Astrocyte of the hippocampus (primary cell): ENCODE results near the gene TFAP2E.

ENCODE experiments used
- DNase-seq: peaks from one replicate; pipeline ENCODE4 v3.0.0; 2011; ENCODE audit warnings: low read depth, low spot score

TFAP2E gene

GRCh38 chr1:35595684-35596083 lies 22.6 kb downstream of the TFAP2E start:
- DNase-seq = no peak

- DNase-seq = no peak
Measured at GRCh38 chr1:35597870-35598269, 24.8 kb downstream of the TFAP2E start.

- no peak for DNase-seq
Measured at GRCh38 chr1:35598895-35599294, 25.8 kb downstream of the TFAP2E start.

DNA sequence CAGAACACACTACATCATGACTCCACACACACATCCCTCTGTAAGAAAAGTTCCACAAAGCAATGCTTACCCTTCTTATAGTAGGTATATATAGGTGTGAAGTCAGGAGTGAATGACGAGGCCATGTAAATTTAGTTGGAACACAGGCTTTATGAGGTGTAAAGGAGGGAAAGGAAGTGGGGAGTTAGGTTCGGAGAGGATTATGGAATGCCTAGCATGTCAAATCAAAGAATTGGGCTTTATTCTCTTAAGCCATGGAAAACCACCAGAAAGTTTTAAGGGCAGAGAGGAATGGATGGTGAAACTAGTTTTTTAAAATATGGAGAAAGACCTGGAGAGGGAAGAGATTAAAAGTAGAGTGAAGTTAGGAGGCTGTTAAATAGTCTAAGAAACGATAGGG lies 26.3 kb downstream of the TFAP2E start:
- DNase-seq = no peak

GRCh38 chr1:35600593-35600992 lies 27.5 kb downstream of the TFAP2E start:
- no peak for DNase-seq

DNA sequence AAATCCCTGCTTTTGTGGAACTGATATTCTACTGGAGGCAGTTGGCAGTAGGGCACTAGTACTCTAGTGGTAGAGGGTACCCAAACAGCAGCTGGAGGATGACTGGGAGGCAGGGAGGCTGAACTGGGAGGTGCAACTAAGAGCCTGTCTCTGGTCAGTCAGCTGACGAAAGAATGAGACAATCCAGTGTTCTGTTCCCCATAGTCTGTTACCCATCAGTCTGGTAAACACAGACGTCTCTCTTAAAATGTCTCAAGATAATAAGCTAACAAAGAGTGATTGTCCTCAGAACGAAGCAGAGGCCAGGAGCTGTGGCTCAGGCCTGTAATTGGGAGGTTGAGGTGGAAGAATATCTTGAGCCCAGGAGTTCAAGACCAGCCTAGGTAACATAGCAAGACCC lies 30.4 kb downstream of the TFAP2E start:
- DNase-seq = no peak

- DNase-seq = no peak
Measured at GRCh38 chr1:35603941-35604340, 30.8 kb downstream of the TFAP2E start.

DNA sequence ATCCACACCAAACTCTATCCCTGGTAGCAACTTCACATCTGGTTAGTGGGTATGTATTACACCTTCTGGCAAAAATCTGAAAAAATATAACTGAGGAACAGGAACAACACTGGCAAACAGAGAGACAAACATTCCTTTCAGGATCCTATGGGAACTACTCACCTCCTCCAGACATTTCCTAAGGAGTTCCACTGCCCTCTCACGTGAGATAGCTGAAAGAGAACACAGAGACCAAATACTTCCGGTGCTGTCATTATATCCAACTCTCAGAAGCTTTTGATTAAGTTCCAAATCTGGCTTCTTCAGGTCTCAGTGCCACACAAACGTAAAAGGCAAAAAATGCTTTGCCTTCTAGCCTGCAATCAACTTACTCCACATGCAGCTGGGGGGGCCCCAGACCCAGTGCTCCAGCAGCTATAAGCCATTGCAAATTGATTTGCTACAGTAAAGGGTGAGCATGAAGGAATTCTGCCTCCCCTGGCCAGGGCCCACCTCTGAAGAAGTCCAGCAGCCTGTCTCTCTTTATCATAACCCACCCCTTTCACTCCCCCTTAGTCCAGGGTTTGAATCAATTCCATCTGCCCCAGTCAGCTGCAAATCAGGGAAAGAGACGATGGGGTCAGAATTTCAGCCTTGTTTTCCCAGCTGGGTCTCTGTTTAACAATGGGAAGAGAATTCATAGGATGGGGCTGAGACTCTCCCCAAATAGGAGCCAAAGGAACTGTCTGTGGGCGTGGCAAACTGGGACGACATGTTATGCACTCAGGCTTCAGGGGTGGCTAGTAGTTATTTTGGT lies 32.2 kb downstream of the TFAP2E start:
- peak; percentile 33 for DNase-seq

DNA sequence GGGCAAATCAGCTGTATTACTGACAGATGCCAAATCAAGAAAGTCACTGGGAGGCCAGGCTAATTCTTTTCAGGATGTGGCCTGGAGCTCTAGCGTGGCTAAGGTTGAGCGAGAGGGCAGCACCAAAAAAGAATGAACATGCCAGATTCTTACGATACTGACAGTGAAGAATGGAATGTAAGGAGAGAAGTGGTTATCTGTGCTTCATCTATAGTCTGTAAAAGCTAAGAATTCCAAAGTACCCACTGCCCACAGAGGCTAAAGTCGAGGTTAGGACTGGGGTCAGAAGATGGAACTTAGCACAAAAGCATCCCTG lies 32.7 kb downstream of the TFAP2E start:
- DNase-seq = peak; percentile 72

DNA sequence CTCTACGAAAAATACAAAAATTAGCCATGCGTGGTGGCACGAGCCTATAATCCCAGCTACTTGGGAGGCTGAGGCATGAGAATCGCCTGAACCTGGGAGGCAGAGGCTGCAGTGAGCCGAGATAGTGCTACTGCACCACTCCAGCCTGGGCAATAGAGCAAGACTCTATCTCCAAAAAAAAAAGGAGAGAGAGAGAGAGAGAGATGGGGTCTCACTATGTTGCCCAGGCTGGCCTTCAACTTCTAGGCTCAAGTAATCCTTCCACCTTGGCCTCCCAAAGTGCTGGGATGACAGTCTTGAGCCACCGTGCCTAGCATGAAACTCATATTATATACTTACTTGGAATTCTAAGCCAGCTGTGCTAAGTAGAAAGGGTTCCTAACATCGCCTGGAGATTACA lies 38.5 kb downstream of the TFAP2E start:
- no peak for DNase-seq

DNA sequence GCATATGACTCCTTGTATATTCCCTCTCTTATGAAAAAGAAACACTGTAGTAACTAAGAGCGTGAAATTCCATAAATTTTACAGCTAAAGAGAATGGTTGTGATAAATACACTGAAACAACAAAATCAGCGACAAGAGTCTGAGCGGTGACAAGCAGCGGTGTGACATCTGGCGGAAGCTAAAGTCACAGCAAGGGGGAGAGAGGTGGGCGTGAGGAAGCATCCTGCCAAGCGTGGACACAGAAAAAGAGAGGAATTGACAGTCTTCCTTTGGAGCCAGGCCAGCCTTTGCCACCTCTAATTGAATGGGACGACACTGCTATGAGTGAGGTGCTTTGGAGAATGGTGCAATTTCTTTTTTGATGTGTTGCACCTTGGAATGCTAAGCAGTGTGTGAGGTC lies 42.3 kb downstream of the TFAP2E start:
- DNase-seq = no peak

DNA sequence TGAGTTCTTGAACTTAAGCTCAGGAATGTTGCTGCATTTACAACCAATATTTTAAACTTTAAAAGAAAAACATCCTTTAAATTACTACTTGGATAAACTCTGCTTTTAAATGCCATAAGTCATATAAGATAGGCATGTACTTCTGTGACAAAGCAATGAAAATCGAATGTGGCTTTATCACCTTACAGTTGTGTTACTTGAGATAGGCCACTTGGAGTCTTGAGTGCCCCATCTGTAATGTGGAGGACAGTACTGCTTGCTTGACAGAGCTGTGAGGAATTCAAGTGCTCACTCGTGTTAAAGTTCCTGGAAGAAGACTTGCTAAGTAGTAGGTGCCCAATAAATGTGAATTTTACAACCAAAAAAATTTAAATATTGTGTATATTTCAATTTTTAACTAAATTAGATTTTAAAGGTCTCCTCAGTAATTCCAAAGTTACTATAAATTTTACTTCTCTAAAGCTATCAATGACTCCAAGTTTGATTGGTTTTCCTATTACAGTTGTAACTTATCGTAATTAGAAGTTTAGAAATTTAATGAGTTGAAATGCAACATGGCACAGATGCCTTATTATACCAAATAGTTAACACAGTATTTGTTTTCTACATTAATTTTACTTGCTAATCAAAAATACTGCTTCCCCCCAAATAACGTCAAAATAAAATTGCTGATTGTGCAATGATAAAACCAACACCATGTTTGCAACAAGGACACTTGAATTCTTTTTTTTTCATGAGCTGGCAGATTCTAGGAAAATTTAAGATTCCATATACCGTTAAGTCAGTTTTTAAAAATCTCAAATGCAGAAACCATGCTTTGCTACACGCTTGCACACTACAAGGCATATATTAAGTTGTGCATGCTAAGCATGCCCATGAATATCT lies 46.4 kb downstream of the TFAP2E start:
- no peak for DNase-seq

- DNase-seq = no peak
Measured at GRCh38 chr1:35622510-35623178, 49.5 kb downstream of the TFAP2E start.

DNA sequence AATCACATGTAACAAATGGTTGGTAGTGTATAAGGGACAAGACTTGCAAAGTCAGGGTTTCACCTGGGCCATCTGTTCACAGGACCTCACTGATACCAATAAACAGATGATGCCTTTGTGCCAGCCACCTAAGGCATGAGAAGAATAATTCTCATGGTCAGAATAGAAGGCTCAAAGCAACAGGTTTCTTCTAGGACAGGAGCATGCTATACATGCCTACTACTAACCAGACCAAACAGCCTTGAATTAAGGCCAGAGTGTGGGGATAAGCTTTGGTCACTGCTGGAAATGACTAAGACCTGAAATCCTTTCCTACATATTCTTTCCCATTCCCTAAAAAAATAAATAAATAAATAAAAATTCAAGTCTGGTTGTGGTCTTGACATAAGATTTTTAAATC lies 50.7 kb downstream of the TFAP2E start:
- no peak for DNase-seq

DNA sequence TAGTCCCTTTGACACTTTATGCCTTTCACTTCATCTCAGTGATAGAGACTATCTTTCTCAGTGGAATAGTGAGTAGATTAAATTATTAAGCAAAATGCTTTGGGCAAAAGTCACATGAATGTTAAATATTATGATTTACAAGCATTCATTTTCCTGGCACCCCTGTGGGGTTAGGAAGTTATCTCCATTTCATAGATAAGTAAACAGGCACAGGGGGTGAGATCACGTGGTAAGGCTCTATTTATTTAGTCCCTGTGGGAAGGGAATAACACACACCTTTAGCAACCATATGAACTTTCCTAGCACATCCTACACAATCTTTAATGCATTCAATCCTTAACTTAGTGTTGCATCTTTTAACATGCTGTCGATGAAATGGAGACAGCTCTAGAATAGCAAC lies 55.9 kb downstream of the TFAP2E start:
- DNase-seq = no peak

DNA sequence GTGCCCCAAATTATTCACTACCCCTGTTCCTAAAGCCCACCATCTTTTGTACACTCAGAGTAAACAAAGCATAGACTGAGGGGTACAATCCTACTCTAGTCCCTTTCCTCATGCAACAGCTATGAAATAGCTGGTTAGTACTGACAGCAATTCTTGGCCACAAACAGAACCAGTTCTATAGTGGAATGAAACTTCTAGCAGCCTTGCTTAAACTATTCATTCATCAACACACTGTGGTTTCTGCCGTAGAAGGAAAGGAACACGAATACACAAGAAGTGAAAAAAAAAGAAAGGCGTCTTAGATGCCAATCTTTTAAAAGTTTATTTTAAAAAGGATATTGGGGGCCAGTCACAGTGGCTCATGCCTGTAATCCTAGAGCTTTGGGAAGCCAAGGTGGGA lies 58.3 kb downstream of the TFAP2E start:
- peak; percentile 63 for DNase-seq

- peak; percentile 67 for DNase-seq
Measured at GRCh38 chr1:35633547-35633946, 60.4 kb downstream of the TFAP2E start.

DNA sequence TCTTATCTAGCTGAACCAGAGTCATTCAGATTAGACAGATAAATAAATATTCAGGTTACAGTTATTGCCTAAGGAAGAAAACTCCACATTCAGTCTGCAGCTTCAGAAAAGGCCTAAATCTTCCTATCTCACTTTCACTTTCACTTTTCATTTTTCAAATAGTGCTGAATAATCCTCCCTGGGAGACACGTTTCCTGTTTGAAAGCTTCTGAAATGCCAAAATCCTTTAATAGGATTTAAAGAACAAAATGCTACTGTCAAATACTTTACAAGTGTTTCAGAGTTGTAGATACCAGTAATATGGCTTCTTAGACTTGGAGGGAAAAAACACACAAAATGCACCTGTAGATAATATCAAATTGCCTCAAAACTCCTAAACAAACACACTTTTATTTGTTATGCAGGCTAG lies 64.3 kb downstream of the TFAP2E start:
- DNase-seq = peak; percentile 50

DNA sequence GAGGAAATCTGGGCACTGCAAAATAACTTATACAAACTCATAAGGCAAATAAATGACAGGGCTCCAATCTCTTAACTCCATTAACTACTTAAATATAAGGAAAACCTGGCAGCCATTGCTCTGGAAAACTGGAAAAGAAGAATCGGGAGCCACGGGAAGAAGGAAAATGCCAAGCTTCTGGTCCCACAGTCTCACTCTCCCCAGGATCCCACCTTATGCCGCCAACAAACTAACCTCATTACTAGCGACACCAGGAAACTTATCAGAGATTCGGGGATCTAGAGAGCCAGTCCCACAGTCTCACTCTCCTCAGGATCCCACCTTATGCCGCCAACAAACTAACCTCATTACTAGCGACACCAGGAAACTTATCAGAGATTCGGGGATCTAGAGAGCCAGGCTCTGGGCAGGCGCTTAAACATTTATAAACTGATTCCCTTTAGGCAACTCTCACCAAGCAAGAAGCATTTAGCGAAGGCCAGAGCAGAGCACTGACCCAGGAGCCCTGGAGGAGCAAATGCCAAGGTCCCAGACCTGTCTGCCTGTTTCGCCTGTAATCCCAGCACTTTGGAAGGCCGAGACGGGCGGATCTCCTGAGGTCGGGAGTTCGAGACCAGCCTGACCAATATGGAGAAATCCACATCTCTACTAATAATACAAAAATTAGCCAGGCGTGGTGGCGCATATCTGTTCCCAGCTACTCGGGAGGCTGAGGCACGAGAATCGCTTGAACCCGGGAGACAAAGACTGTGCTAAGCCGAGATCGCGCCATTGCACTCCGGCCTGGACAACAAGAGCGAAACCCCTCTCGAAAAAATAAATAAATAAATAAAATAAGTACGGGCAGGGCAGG lies 67.5 kb downstream of the TFAP2E start:
- no peak for DNase-seq

GRCh38 chr1:35641233-35641866 lies 68.2 kb downstream of the TFAP2E start, which contains the start of gene PSMB2:
PSMB2 (minus strand) TSS chr1:35641526; CDS start chr1:35641432, 94 bp downstream.
- peak; percentile 98 for DNase-seq

DNA sequence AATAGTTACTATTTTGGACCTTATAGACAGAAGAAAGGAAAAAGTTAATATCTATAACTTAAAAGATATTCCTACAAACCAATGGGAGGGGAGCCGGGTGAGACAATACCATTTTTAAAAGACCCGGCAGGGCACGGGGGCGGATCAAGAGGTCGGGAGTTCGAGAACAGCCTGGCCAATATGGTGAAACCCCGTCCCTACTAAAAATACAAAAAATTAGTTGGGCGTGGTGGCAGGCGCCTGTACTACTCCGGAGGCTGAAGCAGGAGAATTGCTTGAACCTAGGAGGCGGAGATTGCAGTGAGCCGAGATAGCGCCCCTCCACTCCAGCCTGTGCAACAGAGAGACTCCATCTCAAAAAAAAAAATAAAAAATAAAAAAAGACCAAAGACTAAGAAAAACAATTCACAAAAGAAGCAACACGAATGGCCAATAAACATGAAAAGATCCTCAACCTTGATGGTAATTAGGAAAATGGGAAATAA lies 69.4 kb downstream of the TFAP2E start:
- DNase-seq = no peak
